GM12891 (cell line): ENCODE measurements around the gene TRANK1.

Source experiments
- DNase-seq: peaks from one replicate; pipeline ENCODE4 v3.0.0; 2011; ENCODE audit warnings: low spot score; ENCODE audit not compliant: insufficient read length
- FAIRE-seq: peaks from 2 replicates; lab custom pipeline; 2011; peaks lifted over from hg19 to GRCh38; lab: Jason Lieb, UNC
- PAX5 ChIP-seq: IDR thresholded peaks from 2 replicates; pipeline ENCODE4 v1.6.1; 2011; ENCODE audit warnings: low read length, moderate library complexity, mild to moderate bottlenecking; ENCODE audit not compliant: insufficient read depth, severe bottlenecking
- POLR2A ChIP-seq: IDR thresholded peaks from 2 replicates; pipeline ENCODE4 v1.6.1; 2011; ENCODE audit warnings: low read depth, low read length, control low read depth
- POLR2AphosphoS5 ChIP-seq: IDR thresholded peaks from 2 replicates; pipeline ENCODE4 v1.6.1; 2011; ENCODE audit warnings: low read depth, low read length, control low read depth
- POU2F2 ChIP-seq: IDR thresholded peaks from 2 replicates; pipeline ENCODE4 v1.6.1; 2011; ENCODE audit warnings: low read depth, mild to moderate bottlenecking, control low read depth, low read length, moderate library complexity
- SPI1 ChIP-seq: IDR thresholded peaks from 2 replicates; pipeline ENCODE4 v1.6.1; 2011; ENCODE audit warnings: low read depth, low read length, control low read depth
- TAF1 ChIP-seq: IDR thresholded peaks from 2 replicates; pipeline ENCODE4 v1.6.1; 2011; ENCODE audit warnings: low read depth, low read length, control low read depth

The TRANK1 gene

GRCh38 chr3:36920884-36921567 lies 23.8 kb downstream of the TRANK1 start:
- FAIRE-seq = no peak
- no peak for DNase-seq
- TF ChIP-seq TAF1 = no peak

DNA sequence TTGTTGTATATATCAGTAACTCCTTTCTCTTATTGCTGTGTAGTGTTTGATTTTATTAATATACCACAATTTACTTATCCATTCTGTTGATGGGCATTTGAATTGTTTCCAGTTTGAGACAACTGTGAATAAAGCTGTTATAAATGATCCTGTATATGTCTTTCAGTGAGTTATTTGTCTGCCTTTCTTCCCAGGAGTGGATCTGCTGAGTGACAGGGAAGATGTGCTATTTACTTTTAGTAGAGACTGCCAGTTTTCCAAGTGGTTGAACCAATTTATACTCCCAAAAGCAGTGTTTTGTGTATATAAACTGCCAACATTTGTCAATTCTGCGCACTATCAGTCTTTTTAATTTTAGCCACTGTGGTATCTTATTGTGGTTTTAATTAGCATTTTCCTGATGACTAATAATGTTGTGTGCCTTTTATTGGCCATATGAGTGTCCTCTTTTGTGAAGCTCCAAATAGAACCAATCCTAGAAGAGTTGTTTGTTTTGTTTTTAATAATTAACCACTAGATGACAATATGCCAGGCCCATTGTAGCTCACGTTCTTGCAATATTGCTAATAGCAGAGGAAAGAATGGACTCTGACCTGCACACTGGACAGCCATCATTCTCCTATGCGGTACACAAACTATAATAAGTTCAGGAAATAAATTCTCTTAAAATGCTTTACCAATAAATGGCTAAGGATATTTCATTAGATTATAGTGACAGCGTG lies 25.3 kb downstream of the TRANK1 start:
- no peak for FAIRE-seq
- no peak for TF ChIP-seq SPI1
- TF ChIP-seq PAX5 = no peak
- TF ChIP-seq POLR2A = no peak
- no peak for TF ChIP-seq POLR2AphosphoS5
- no peak for TF ChIP-seq POU2F2
- TF ChIP-seq TAF1 = no peak
- DNase-seq = no peak

GRCh38 chr3:36918050-36918449 lies 26.8 kb downstream of the TRANK1 start:
- DNase-seq (no peak), FAIRE-seq (peak; percentile 23)
- TF ChIP-seq PAX5 = no peak
- TF ChIP-seq POU2F2 = no peak
- peak; percentile 35; the same call in 1 of the 2 replicates for TF ChIP-seq SPI1
- TF ChIP-seq POLR2AphosphoS5 = no peak
- TF ChIP-seq TAF1 = no peak
- TF ChIP-seq POLR2A = no peak

- TF ChIP-seq POU2F2 = peak; percentile 99
- TF ChIP-seq TAF1 = no peak
- TF ChIP-seq POLR2A = no peak
- peak; percentile 50 for TF ChIP-seq PAX5
- TF ChIP-seq SPI1 = no peak
- TF ChIP-seq POLR2AphosphoS5 = no peak
- DNase-seq = peak; percentile 48
- peak; percentile 92 for FAIRE-seq
Observed at GRCh38 chr3:36911990-36912804, 32.7 kb downstream of the TRANK1 start.

GRCh38 chr3:36909666-36910065 lies 35.2 kb downstream of the TRANK1 start:
- FAIRE-seq (no peak), DNase-seq (no peak)
- no peak for TF ChIP-seq POLR2AphosphoS5

DNA sequence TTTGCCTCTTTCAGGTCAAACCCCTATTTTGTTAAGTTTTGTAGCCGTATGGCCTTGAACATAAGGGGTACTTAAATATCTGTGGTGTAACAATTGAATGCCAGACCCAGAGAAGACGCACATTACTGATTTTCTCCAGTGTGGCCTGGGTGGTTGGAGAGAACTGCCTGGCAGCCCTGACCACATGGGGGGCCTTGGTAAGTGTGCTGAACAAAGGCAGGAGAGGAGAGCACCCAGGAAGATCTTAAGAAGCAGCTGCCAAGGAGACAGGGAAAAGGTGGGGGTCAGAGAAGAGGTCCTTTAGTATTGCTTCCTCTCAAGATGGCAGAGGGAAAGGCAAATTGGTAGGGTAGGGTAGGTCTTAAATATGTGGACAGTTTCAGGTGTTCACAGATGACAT lies 35.7 kb downstream of the TRANK1 start:
- FAIRE-seq (no peak), DNase-seq (no peak)
- no peak for TF ChIP-seq SPI1

DNA sequence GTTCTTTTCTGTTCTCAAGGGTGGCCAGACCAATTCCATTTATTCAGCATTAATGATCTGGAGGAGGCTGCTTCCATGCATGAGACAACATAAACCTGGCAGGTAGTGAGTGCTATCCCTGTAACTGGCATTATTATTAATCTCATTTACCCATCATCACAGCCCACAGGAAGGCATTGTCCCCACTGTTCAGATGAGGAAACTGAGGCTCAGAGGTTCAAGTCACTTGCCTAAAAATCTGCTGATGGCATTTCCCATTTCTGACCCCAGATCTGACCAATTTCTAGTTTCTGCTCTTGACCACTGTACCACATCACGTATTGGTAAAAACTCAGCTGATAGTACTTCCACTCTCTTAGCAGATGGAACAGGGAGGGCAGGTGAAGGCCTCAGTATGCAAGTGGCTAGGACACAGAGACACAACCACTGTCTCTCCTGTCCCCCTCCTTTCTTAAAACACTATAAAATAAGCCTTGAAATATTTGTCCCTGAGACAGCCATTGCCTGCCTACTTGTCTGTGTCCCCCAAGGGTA lies 36.1 kb downstream of the TRANK1 start:
- no peak for TF ChIP-seq POLR2A
- TF ChIP-seq SPI1 = no peak
- no peak for TF ChIP-seq PAX5
- no peak for TF ChIP-seq POU2F2
- no peak for TF ChIP-seq TAF1
- TF ChIP-seq POLR2AphosphoS5 = no peak
- DNase-seq (no peak), FAIRE-seq (no peak)

- DNase-seq (no peak), FAIRE-seq (peak; percentile 88)
- TF ChIP-seq POLR2AphosphoS5 = no peak
- no peak for TF ChIP-seq POU2F2
- no peak for TF ChIP-seq TAF1
- no peak for TF ChIP-seq POLR2A
- TF ChIP-seq SPI1 = no peak
- TF ChIP-seq PAX5 = no peak
Observed at GRCh38 chr3:36907911-36908646, 36.8 kb downstream of the TRANK1 start.

GRCh38 chr3:36906504-36907149 lies 38.2 kb downstream of the TRANK1 start:
- DNase-seq = no peak
- no peak for FAIRE-seq
- TF ChIP-seq POU2F2 (no peak), TAF1 (no peak), POLR2AphosphoS5 (no peak), SPI1 (no peak), PAX5 (no peak), POLR2A (no peak)

DNA sequence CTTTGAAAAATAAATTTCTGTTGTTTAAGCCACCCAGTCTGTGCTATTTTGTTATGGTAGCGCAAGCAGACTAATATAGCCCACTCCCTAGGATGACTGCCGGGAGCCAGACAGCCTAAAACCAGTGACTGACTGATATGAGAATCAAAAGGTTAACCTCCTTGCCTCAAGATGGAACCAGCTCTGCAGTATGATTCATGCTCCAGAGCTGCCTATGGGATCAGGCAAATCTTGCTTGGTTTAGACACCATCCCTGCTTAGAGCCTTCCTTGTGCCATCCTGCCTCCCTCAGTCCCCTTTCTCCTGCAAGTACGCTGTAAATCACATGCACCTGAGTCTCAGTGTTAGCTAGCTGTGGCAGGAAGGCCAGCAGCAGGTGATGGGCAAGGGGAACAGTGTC lies 39.3 kb downstream of the TRANK1 start:
- FAIRE-seq (peak; percentile 5), DNase-seq (no peak)

More for the DNA sequence above, 39.3 kb downstream of the TRANK1 start:
- TF ChIP-seq TAF1 = no peak
- no peak for TF ChIP-seq POLR2A
- no peak for TF ChIP-seq SPI1
- no peak for TF ChIP-seq POLR2AphosphoS5
- no peak for TF ChIP-seq PAX5
- no peak for TF ChIP-seq POU2F2
